Measurements from ENCODE around the gene MRPS6.
A peak's percentile ranks its signal among the peaks of the same experiment; 100 is the strongest.

Gene MRPS6

GRCh38 chr21:34158866-34159835, 85.8 kb downstream of the MRPS6 start:
- Histone ChIP-seq H4K8ac (ENCODE audit: low read depth, low read length) (no peak overlapping the region), H2BK5ac (ENCODE audit: low read length) (no peak overlapping the region), H3K56ac (ENCODE audit: low read length) (no peak overlapping the region), H3K79me1 (ENCODE audit: low read length) (no peaks in the 10 kb centered on the region), H2BK120ac (ENCODE audit: low read depth, low read length) (no peak overlapping the region), H3K36me3 (ENCODE audit: control insufficient read depth, insufficient read depth, low read length) (no peaks in the 10 kb centered on the region), H3K27me3 (ENCODE audit: insufficient read depth, low read length, poor library complexity) (no peaks in the 10 kb centered on the region), H3K79me2 (ENCODE audit: control insufficient read depth, insufficient read depth, low read length) (no peaks in the 10 kb centered on the region), H2AK5ac (ENCODE audit: low read length) (no peak overlapping the region), H3K27ac (ENCODE audit: low read depth, low read length) (no peak overlapping the region), H3K4me3 (ENCODE audit: low read length) (no peak overlapping the region), H3K9ac (ENCODE audit: low read length) (no peak overlapping the region), H3K4ac (ENCODE audit: low read depth, low read length) (no peak overlapping the region), H3K18ac (ENCODE audit: low read length) (no peak overlapping the region), H3K4me2 (ENCODE audit: low read length) (no peak overlapping the region), H3K23ac (ENCODE audit: low read length) (no peak overlapping the region), H4K5ac (ENCODE audit: low read length) (no peak overlapping the region), H3K4me1 (ENCODE audit: control insufficient read depth, low read depth, low read length) (no peaks in the 10 kb centered on the region), H2BK15ac (replicated peaks; ENCODE audit: low read depth) (no peak overlapping the region)
- WGBS (ENCODE audit: extremely low coverage, insufficient coverage, low lambda C conversion rate), result no CpG with 5 or more reads among the region's 36 CpGs
- DNase-seq, result no peak

GRCh38 chr21:34166468-34166867, 93.1 kb downstream of the MRPS6 start:
- no CpG with 5 or more reads among the region's 5 CpGs for WGBS (ENCODE audit: extremely low coverage, insufficient coverage, low lambda C conversion rate)

GRCh38 chr21:34170886-34171285, 97.5 kb downstream of the MRPS6 start:
- H2AK5ac ChIP-seq (ENCODE audit: low read length), result no peak overlapping the region
- no peaks in the 10 kb centered on the region for H3K27me3 ChIP-seq (ENCODE audit: insufficient read depth, low read length, poor library complexity)
- no peak overlapping the region for H2BK5ac ChIP-seq (ENCODE audit: low read length)
- WGBS (ENCODE audit: extremely low coverage, insufficient coverage, low lambda C conversion rate), result no CpG with 5 or more reads among the region's 2 CpGs
- no peaks in the 10 kb centered on the region for H3K79me1 ChIP-seq (ENCODE audit: low read length)
- no peak overlapping the region for H4K8ac ChIP-seq (ENCODE audit: low read depth, low read length)
- no peak overlapping the region for H2BK15ac ChIP-seq (replicated peaks; ENCODE audit: low read depth)
- no peak overlapping the region for H2BK120ac ChIP-seq (ENCODE audit: low read depth, low read length)
- no peak overlapping the region for H3K18ac ChIP-seq (ENCODE audit: low read length)
- no peak for DNase-seq
- H3K27ac ChIP-seq (ENCODE audit: low read depth, low read length), result no peak overlapping the region
- H3K4me1 ChIP-seq (ENCODE audit: control insufficient read depth, low read depth, low read length), result no peaks in the 10 kb centered on the region
- no peak overlapping the region for H3K9ac ChIP-seq (ENCODE audit: low read length)
- H4K5ac ChIP-seq (ENCODE audit: low read length), result no peak overlapping the region
- peaks cover 2% of the 10 kb centered on the region for H3K36me3 ChIP-seq (ENCODE audit: control insufficient read depth, insufficient read depth, low read length)
- no peak overlapping the region for H3K4ac ChIP-seq (ENCODE audit: low read depth, low read length)
- H3K4me3 ChIP-seq (ENCODE audit: low read length), result no peak overlapping the region
- no peak overlapping the region for H3K4me2 ChIP-seq (ENCODE audit: low read length)
- H3K56ac ChIP-seq (ENCODE audit: low read length), result no peak overlapping the region
- H3K23ac ChIP-seq (ENCODE audit: low read length), result no peak overlapping the region
- no peaks in the 10 kb centered on the region for H3K79me2 ChIP-seq (ENCODE audit: control insufficient read depth, insufficient read depth, low read length)

More at GRCh38 chr21:34166468-34166867, 93.1 kb downstream of the MRPS6 start:
- Histone ChIP-seq H3K4ac (ENCODE audit: low read depth, low read length) (no peak overlapping the region), H3K23ac (ENCODE audit: low read length) (no peak overlapping the region), H3K79me1 (ENCODE audit: low read length) (no peaks in the 10 kb centered on the region), H4K8ac (ENCODE audit: low read depth, low read length) (no peak overlapping the region), H4K5ac (ENCODE audit: low read length) (no peak overlapping the region), H3K36me3 (ENCODE audit: control insufficient read depth, insufficient read depth, low read length) (peaks cover 2% of the 10 kb centered on the region), H3K4me2 (ENCODE audit: low read length) (no peak overlapping the region), H3K27ac (ENCODE audit: low read depth, low read length) (no peak overlapping the region), H3K27me3 (ENCODE audit: insufficient read depth, low read length, poor library complexity) (no peaks in the 10 kb centered on the region), H3K4me3 (ENCODE audit: low read length) (no peak overlapping the region), H3K56ac (ENCODE audit: low read length) (no peak overlapping the region), H2BK120ac (ENCODE audit: low read depth, low read length) (no peak overlapping the region), H3K79me2 (ENCODE audit: control insufficient read depth, insufficient read depth, low read length) (no peaks in the 10 kb centered on the region), H2BK5ac (ENCODE audit: low read length) (no peak overlapping the region), H2AK5ac (ENCODE audit: low read length) (no peak overlapping the region), H3K4me1 (ENCODE audit: control insufficient read depth, low read depth, low read length) (no peaks in the 10 kb centered on the region), H3K18ac (ENCODE audit: low read length) (no peak overlapping the region), H2BK15ac (replicated peaks; ENCODE audit: low read depth) (no peak overlapping the region), H3K9ac (ENCODE audit: low read length) (no peak overlapping the region)
- DNase-seq, result peak; percentile 56

GRCh38 chr21:34174470-34174869, 101.1 kb downstream of the MRPS6 start:
- H3K27ac ChIP-seq (ENCODE audit: low read depth, low read length), result no peak overlapping the region
- no peak overlapping the region for H4K5ac ChIP-seq (ENCODE audit: low read length)
- no peak overlapping the region for H2BK15ac ChIP-seq (replicated peaks; ENCODE audit: low read depth)
- no peak overlapping the region for H3K4me3 ChIP-seq (ENCODE audit: low read length)
- no peaks in the 10 kb centered on the region for H3K36me3 ChIP-seq (ENCODE audit: control insufficient read depth, insufficient read depth, low read length)
- H3K27me3 ChIP-seq (ENCODE audit: insufficient read depth, low read length, poor library complexity), result no peaks in the 10 kb centered on the region
- no peak overlapping the region for H3K4me2 ChIP-seq (ENCODE audit: low read length)
- H3K4me1 ChIP-seq (ENCODE audit: control insufficient read depth, low read depth, low read length), result no peaks in the 10 kb centered on the region
- H3K79me1 ChIP-seq (ENCODE audit: low read length), result no peaks in the 10 kb centered on the region
- H3K18ac ChIP-seq (ENCODE audit: low read length), result no peak overlapping the region
- no peak overlapping the region for H2BK5ac ChIP-seq (ENCODE audit: low read length)
- H3K56ac ChIP-seq (ENCODE audit: low read length), result no peak overlapping the region
- H3K23ac ChIP-seq (ENCODE audit: low read length), result no peak overlapping the region
- no peaks in the 10 kb centered on the region for H3K79me2 ChIP-seq (ENCODE audit: control insufficient read depth, insufficient read depth, low read length)
- H4K8ac ChIP-seq (ENCODE audit: low read depth, low read length), result no peak overlapping the region
- no peak overlapping the region for H3K9ac ChIP-seq (ENCODE audit: low read length)
- no peak overlapping the region for H2BK120ac ChIP-seq (ENCODE audit: low read depth, low read length)
- H3K4ac ChIP-seq (ENCODE audit: low read depth, low read length), result no peak overlapping the region
- no peak overlapping the region for H2AK5ac ChIP-seq (ENCODE audit: low read length)
- no peak for DNase-seq

- no peak overlapping the region for H3K4me3 ChIP-seq (ENCODE audit: low read length)
- no peak overlapping the region for H2BK120ac ChIP-seq (ENCODE audit: low read depth, low read length)
- no peak overlapping the region for H3K4ac ChIP-seq (ENCODE audit: low read depth, low read length)
- H3K9ac ChIP-seq (ENCODE audit: low read length), result no peak overlapping the region
- no peak overlapping the region for H2BK15ac ChIP-seq (replicated peaks; ENCODE audit: low read depth)
- no peaks in the 10 kb centered on the region for H3K36me3 ChIP-seq (ENCODE audit: control insufficient read depth, insufficient read depth, low read length)
- H3K4me2 ChIP-seq (ENCODE audit: low read length), result no peak overlapping the region
- no peaks in the 10 kb centered on the region for H3K27me3 ChIP-seq (ENCODE audit: insufficient read depth, low read length, poor library complexity)
- no peaks in the 10 kb centered on the region for H3K79me1 ChIP-seq (ENCODE audit: low read length)
- no peak overlapping the region for H2AK5ac ChIP-seq (ENCODE audit: low read length)
- H3K23ac ChIP-seq (ENCODE audit: low read length), result no peak overlapping the region
- no peak for DNase-seq
- no peak overlapping the region for H4K5ac ChIP-seq (ENCODE audit: low read length)
- H3K18ac ChIP-seq (ENCODE audit: low read length), result no peak overlapping the region
- no peaks in the 10 kb centered on the region for H3K79me2 ChIP-seq (ENCODE audit: control insufficient read depth, insufficient read depth, low read length)
- no peak overlapping the region for H2BK5ac ChIP-seq (ENCODE audit: low read length)
- WGBS (ENCODE audit: extremely low coverage, insufficient coverage, low lambda C conversion rate), result no CpG with 5 or more reads among the region's 1 CpG
- H3K56ac ChIP-seq (ENCODE audit: low read length), result no peak overlapping the region
- no peak overlapping the region for H4K8ac ChIP-seq (ENCODE audit: low read depth, low read length)
- H3K27ac ChIP-seq (ENCODE audit: low read depth, low read length), result no peak overlapping the region
- peaks cover 3% of the 10 kb centered on the region for H3K4me1 ChIP-seq (ENCODE audit: control insufficient read depth, low read depth, low read length)
These were observed 103.1 kb downstream of the MRPS6 start for GRCh38 chr21:34176448-34176847.
